T-helper 17 cell (primary cell): ENCODE results near the gene CCL14. TPM values are rescaled to one million over a fixed set of nuclear protein-coding genes. Genes with fewer than 3 reads are reported as not detected.
A peak's percentile ranks its signal among the peaks of the same experiment; 100 is the strongest.

ENCODE experiments used
- ATAC-seq: fragments of 150-1000 bp; cut with Tn5 transposase; 2 replicates; pipeline ENCODE4 v1.10.0; 2021; ENCODE audit warnings: mild to moderate bottlenecking, moderate library complexity
- DNase-seq, 3 donors: peaks; one replicate each; pipeline versions ENCODE4 v3.0.0 to v3.0.0-alpha.2; 2020 to 2021
- H3K9me3 ChIP-seq: one replicate; pipeline ENCODE4 v1.7.0; 2013; ENCODE audit warnings: low read length, mild to moderate bottlenecking; ENCODE audit not compliant: control insufficient read depth, poor library complexity, severe bottlenecking
- H3K27ac Mint-ChIP-seq: one replicate; pipeline ENCODE4 v1.8.0; 2022; ENCODE audit warnings: mild to moderate bottlenecking, moderate library complexity, mixed read lengths
- H3K27me3 Mint-ChIP-seq: one replicate; pipeline ENCODE4 v1.8.0; 2022; ENCODE audit warnings: mixed read lengths
- H3K36me3 Mint-ChIP-seq: one replicate; pipeline ENCODE4 v1.8.0; 2022; ENCODE audit warnings: low read depth, mixed read lengths
- H3K4me1 Mint-ChIP-seq: one replicate; pipeline ENCODE4 v1.8.0; 2022; ENCODE audit warnings: mild to moderate bottlenecking, mixed read lengths
- H3K4me3 Mint-ChIP-seq: one replicate; pipeline ENCODE4 v1.8.0; 2022; ENCODE audit warnings: mild to moderate bottlenecking, moderate library complexity, mixed read lengths
- total RNA-seq, 4 donors: library from RNA in 2 of 4; stranded (reverse) in 2 of 4; gene quantifications; one replicate each; pipeline ENCODE4 v1.2.3 and lab custom pipeline; 2022 to 2026

Gene CCL14
- total RNA-seq, 2 donors from 2014 or later: not detected

DNA sequence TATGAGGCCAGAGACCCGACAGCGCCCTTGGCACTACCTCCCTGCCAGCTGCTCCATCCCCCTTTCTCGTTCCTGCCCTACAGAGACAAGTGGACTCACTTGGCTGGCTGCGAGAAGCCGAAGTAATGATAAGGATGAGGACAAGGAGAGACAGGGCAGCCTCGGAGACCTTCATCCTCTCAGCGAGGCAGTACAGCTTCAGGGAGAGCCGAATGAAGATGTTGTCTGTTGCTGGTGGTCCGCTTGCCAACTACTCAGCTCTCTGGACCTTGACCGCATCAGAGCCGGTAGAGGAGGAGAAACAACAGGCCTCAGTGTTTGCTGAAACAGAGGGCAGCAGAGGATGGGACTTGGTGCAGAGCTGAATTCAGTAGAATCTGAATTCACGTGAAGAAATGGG is 5.3 kb downstream of the CCL14 start, which contains the start of gene CCL16:
CCL16 (minus strand) TSS at position 252 of the 400 bp plus-strand sequence; CDS start at position 175, 77 bp downstream.
- Mint-ChIP-seq H3K27me3 (peaks cover 56% of the 10 kb centered on the region), H3K4me3 (no peak within 1 kb of the TSS), H3K36me3 (peaks cover 4% of the 10 kb centered on the region), H3K27ac (no peak within 1 kb of the TSS), H3K4me1 (peaks cover 5% of the 10 kb centered on the region)
- ATAC-seq (no peak), DNase-seq (no peak)
- H3K9me3 ChIP-seq: no peaks in the 10 kb centered on the region

DNA sequence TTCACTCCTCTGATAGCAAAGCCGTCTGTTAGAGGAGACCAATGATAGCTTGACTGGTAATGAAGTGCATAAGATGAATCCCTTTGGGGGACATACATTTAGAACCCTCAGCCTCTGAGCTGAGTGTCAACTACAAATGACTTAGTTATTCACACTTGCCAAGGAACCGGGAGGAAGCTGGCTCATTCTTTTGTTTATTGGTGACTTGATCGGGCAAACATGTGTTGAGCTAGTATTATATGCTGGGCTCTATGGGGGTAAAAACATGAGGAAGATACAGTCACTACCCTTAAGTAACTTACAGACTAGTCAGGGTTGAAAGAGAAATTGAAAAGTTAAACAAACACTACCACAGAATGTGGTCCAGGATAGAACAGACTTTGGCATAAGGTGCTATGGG is 8.2 kb downstream of the CCL14 start:
- H3K4me1 Mint-ChIP-seq: peaks cover 5% of the 10 kb centered on the region
- H3K36me3 Mint-ChIP-seq: peaks cover 4% of the 10 kb centered on the region
- no peaks in the 10 kb centered on the region for H3K9me3 ChIP-seq
- no peak overlapping the region for H3K4me3 Mint-ChIP-seq
- DNase-seq (no peak), ATAC-seq (no peak)
- H3K27ac Mint-ChIP-seq: no peak overlapping the region
- H3K27me3 Mint-ChIP-seq: peaks cover 40% of the 10 kb centered on the region

DNA sequence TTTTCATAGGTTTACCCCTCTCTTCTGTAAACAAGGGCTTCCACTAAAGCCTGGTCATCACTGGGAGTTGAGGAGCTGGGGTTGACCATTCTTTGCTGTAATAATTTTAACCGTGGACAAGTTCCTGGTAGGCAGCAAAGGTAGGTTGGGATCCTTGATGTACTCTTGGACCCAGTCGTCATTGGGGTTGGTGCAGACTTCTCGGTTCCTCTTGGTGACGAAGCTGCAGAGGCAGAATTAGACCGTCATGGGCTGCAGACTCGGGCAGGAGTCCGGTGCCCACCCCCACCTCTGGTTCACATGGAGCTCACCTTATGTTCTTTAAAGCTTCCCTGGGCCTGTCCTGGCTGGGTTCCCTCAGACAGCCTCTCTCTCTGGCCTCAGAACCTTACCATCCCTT is 9.0 kb downstream of the CCL14 start:
- no peak for ATAC-seq
- Mint-ChIP-seq H3K27me3 (peaks cover 40% of the 10 kb centered on the region), H3K36me3 (peaks cover 4% of the 10 kb centered on the region), H3K4me3 (no peak overlapping the region), H3K27ac (no peak overlapping the region), H3K4me1 (peaks cover 5% of the 10 kb centered on the region)
- H3K9me3 ChIP-seq: no peaks in the 10 kb centered on the region
- DNase-seq: no peak

DNA sequence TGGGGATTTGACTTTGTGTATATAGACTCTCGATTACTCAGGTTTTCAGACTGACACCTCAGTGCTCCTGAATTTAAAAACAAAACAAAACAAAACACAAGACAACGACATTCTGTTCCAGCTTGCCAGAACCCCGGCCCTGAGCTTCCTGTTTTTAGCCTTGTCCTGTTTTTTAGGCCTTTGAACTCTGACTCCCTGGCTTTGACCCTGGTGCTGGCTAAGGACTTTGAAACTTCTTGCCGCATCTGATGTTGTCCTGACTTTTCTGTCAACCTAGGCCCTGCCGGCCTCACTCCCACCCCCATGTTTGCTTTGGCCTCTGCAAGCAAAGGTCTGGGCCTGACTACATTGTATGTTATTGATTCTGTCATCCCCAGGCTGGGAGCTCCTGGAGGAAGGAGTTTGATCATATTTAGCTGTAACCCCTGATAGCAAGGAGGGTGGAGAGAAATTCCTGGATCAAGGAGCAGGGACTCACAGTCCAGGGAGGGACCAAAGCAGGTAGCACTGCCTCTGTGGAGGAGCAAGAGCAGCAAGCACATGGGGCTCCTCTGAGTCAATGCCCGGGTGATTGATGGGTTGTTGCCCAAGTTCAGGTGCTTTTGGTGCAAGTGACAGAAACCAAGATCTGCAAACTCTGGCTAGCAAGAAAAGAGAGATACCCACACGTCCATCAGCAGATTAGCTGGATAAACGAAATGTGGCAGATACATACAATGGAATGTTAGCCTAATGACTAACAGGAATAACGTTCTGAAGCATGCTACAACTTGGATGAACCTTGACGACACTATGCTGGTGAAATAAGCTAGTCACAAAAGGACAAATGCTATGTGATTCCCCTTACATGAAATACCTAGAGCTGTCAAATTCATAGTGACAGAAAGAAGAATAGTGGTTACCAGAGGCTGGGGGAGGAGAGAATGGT is 12.9 kb downstream of the CCL14 start:
- Mint-ChIP-seq H3K27ac (no peak overlapping the region), H3K36me3 (peaks cover 2% of the 10 kb centered on the region), H3K4me3 (no peak overlapping the region), H3K4me1 (peaks cover 6% of the 10 kb centered on the region), H3K27me3 (peaks cover 24% of the 10 kb centered on the region)
- no peak for DNase-seq
- no peak for ATAC-seq
- H3K9me3 ChIP-seq: no peaks in the 10 kb centered on the region

DNA sequence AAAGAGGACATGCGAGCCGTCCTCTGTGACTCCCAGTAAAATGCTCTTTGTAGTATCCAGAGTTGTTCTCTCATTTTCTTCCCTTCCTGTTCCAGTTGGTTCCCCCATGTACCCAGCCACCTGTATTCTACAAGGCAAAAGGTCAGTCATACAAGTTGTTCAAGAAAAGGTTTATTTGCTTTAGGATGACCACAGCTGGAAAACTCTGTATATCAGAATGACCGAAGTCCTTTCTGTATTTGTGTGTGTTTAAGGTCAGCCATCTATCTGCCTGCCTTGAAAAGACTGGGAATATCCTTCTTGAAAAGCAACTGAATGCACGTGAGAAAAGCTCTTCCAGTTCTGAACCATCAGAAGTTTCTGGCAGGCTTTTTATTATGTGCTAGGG is 13.6 kb downstream of the CCL14 start:
- no peak for ATAC-seq
- no peaks in the 10 kb centered on the region for H3K36me3 Mint-ChIP-seq
- DNase-seq: no peak
- peaks cover 6% of the 10 kb centered on the region for H3K4me1 Mint-ChIP-seq
- H3K27me3 Mint-ChIP-seq: peaks cover 18% of the 10 kb centered on the region
- H3K4me3 Mint-ChIP-seq: no peak overlapping the region
- no peak overlapping the region for H3K27ac Mint-ChIP-seq
- no peaks in the 10 kb centered on the region for H3K9me3 ChIP-seq

DNA sequence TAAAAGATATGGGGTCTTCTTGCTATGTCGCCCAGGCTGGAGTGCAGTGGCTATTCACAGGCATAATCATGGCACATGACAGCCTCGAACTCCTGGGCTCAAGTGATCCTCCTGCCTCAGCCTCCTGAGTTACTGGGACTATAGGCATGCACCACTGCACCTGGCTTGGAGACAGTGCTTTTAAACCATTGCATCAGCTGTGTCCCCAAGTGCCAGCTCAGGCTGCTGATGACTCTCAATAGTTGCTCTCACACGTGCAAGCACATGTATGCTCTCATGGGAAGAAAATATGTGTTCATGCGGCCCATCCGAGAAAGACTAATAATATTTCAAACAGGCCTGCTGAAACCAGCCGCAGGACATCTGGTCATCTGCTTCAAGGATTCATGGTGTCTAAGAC is 14.0 kb downstream of the CCL14 start:
- Mint-ChIP-seq H3K27ac (no peak overlapping the region), H3K4me1 (peaks cover 6% of the 10 kb centered on the region), H3K4me3 (no peak overlapping the region), H3K27me3 (peaks cover 14% of the 10 kb centered on the region), H3K36me3 (no peaks in the 10 kb centered on the region)
- DNase-seq (no peak), ATAC-seq (no peak)
- no peaks in the 10 kb centered on the region for H3K9me3 ChIP-seq

DNA sequence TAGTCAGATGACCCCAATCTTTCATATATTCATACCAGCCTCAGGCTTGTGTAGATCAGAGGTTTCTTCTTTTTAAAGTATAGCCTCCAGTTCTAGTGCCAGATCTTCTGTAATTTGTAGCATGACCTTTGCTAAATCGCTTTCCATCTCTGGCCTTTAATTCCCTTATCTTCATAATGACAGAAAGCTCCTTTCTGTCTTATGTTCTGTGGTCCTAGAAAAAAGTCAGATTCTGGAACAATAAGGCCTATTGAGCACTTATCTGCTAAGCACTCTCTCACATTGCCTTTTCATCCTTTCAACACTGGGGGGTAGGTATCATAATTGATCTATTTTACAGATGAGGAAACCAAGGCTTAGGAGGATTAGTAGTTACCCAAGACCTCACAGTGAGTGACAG is 14.5 kb downstream of the CCL14 start:
- no peaks in the 10 kb centered on the region for H3K36me3 Mint-ChIP-seq
- no peak overlapping the region for H3K27ac Mint-ChIP-seq
- ATAC-seq: no peak
- H3K9me3 ChIP-seq: no peaks in the 10 kb centered on the region
- peaks cover 11% of the 10 kb centered on the region for H3K27me3 Mint-ChIP-seq
- peaks cover 6% of the 10 kb centered on the region for H3K4me1 Mint-ChIP-seq
- no peak for DNase-seq
- no peak overlapping the region for H3K4me3 Mint-ChIP-seq

DNA sequence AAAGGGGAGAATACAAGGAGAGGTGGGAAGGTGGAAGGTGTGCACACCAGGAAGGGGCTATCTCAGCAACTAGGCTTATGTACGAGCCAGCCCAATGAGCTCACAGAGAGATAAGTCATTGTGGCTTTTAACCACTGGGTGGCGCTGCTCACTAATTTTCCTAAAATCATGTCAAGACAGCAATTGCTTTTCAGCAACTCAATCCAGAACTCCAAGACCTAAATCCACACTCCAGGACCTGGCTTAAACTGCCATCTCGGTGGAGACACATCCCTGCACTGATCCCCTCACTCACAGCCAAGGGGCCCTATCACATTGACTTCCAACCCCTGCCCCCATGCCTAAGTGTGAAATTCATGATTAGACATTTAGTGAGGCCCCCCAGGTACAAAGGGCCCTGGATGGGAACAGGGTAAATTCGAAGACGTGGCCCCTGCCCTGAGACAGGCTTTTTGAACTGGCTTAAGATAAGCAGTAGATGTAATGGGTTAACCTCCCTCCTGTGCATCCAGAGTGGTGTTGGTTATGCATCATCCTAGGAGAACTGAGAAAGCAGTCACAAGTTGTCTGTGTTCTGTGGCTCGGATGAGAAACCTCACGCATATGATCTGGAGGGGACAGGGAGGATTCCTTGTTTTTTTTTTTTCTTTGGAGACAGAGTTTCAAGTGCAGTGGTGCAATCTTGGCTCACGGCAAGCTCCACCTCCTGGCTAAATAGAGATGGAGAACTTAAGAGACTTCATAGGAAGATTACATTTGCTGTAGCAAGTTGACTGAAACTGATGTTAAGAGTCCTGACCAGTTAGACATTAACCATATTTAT is 16.8 kb downstream of the CCL14 start:
- no peaks in the 10 kb centered on the region for H3K9me3 ChIP-seq
- Mint-ChIP-seq H3K27me3 (peaks cover 5% of the 10 kb centered on the region), H3K27ac (no peak overlapping the region), H3K4me3 (no peak overlapping the region), H3K4me1 (peaks cover 4% of the 10 kb centered on the region), H3K36me3 (no peaks in the 10 kb centered on the region)
- ATAC-seq (peak; percentile 48), DNase-seq (peak; percentile 19 to 54 (median 24))

DNA sequence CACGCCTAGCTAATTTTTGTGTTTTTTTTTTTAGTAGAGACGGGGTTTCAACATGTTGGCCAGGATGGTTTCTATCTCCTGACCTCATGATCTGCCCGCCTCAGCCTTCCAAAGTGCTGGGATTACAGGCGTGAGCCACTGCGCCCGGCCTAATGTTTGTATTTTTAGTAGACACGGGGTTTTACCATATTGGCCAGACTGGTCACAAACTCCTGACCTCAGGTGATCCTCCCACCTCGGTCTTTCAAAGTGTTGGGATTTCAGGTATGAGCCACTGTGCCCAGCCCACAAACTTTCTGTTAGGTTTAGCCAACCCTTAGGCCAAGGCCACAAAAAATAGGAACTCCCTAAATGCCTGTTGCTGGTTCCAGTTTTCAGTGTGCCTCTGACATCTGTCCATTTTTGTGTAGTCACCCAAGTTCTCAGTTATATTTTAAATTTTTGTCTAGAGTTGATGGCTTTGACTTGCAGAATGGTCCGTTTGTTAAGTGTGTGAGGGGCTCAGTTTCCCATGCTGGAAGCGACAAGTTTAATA is 17.9 kb downstream of the CCL14 start:
- peaks cover 4% of the 10 kb centered on the region for H3K4me1 Mint-ChIP-seq
- no peak overlapping the region for H3K4me3 Mint-ChIP-seq
- no peak for ATAC-seq
- H3K9me3 ChIP-seq: no peaks in the 10 kb centered on the region
- no peak overlapping the region for H3K27ac Mint-ChIP-seq
- peaks cover 8% of the 10 kb centered on the region for H3K27me3 Mint-ChIP-seq
- DNase-seq: no peak
- no peaks in the 10 kb centered on the region for H3K36me3 Mint-ChIP-seq

DNA sequence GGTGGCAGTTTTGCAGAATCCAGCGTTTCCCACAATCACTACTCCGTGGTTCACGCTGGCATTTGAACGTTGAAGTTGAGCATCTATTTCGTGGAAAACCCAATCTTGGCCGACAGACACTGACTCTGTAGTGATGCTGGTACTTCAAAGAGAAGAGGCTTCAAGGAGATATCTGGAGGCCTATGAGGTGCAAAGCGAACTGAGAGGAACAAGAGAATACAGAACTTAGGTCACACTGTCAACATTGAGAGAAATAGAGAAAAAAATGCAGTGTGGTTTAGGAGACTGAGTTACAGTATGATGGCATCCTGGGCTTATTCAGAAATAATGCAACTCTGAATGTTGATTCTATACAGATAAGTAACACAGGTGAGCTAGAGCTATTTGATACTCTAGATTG is 21.3 kb downstream of the CCL14 start:
- no peak overlapping the region for H3K27ac Mint-ChIP-seq
- DNase-seq: no peak
- H3K36me3 Mint-ChIP-seq: no peaks in the 10 kb centered on the region
- H3K4me3 Mint-ChIP-seq: no peak overlapping the region
- peaks cover 29% of the 10 kb centered on the region for H3K27me3 Mint-ChIP-seq
- H3K9me3 ChIP-seq: no peaks in the 10 kb centered on the region
- ATAC-seq: no peak
- peaks cover 4% of the 10 kb centered on the region for H3K4me1 Mint-ChIP-seq

DNA sequence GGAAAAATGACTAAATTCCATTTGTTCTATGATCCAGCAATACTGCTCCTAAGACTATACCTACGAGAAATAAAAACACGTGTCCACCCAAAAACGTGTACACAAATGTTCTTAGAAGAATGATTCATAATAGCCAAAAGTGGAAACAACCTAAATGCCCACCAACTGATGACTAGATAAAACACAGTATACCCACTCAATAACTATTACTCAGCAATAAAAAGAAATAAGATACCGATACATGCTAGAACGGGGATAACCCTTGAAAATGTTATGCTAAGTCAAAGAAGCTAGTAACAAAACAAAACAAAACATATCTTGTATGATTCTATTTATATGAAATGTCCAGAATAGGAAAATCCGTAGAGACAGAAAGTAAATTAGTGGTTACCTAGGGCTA is 22.9 kb downstream of the CCL14 start:
- DNase-seq: no peak
- no peak overlapping the region for H3K27ac Mint-ChIP-seq
- no peaks in the 10 kb centered on the region for H3K36me3 Mint-ChIP-seq
- ATAC-seq: no peak
- H3K9me3 ChIP-seq: no peaks in the 10 kb centered on the region
- no peaks in the 10 kb centered on the region for H3K4me1 Mint-ChIP-seq
- H3K4me3 Mint-ChIP-seq: no peak overlapping the region
- peaks cover 41% of the 10 kb centered on the region for H3K27me3 Mint-ChIP-seq

DNA sequence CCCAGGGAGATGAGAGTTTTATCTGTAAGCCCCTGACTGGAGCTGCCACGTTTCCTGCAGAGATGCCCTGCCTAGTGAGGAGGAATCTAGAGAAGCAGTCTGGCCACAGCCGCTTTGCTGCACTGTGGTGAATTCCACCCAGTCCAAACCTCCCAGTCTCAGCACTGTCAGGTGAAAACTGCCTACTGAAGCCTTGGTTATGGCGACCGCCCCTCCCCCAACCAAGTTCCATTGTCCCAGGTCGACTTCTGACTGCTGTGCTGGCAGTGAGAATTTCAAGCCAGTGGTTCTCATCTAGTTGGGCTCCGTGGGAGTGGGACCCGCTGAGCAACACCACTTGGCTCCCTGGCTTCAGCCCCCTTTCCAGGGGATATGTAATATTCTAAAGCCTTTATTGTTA is 32.8 kb downstream of the CCL14 start:
- Mint-ChIP-seq H3K4me1 (peaks cover 3% of the 10 kb centered on the region), H3K27ac (no peak overlapping the region), H3K4me3 (no peak overlapping the region), H3K36me3 (no peaks in the 10 kb centered on the region), H3K27me3 (peaks cover 30% of the 10 kb centered on the region)
- H3K9me3 ChIP-seq: no peaks in the 10 kb centered on the region
- DNase-seq (no peak), ATAC-seq (no peak)

DNA sequence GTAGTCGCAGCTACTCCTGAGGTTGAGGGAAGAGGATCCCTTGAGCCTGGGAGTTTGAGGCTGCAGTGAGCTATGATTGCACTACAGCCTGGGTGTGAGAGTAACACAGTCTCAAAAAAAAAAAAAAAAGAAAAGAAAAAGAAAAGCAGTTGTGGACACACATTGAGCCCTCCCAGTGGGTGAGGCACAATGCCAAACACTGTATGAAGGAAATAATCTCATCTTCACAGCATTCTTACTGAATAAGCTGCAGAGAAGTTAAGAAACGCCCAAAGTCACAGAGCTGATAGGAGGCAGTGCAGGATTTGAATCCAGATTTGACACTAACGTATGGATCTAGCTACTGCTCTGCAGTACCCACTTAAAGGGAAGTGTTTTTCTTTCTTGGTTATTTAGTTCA is 37.1 kb downstream of the CCL14 start:
- H3K27ac Mint-ChIP-seq: no peak overlapping the region
- no peak for DNase-seq
- H3K4me3 Mint-ChIP-seq: no peak overlapping the region
- no peaks in the 10 kb centered on the region for H3K36me3 Mint-ChIP-seq
- ATAC-seq: no peak
- no peaks in the 10 kb centered on the region for H3K9me3 ChIP-seq
- peaks cover 3% of the 10 kb centered on the region for H3K4me1 Mint-ChIP-seq
- peaks cover 19% of the 10 kb centered on the region for H3K27me3 Mint-ChIP-seq
